Thyroid gland (tissue), 4 donors: ENCODE data around the gene EYA3. TPM values are rescaled to one million over a fixed set of nuclear protein-coding genes. Genes with fewer than 3 reads are reported as not detected.

Source experiments
- DNase-seq, 2 donors: peaks; one replicate each; pipeline ENCODE4 v3.0.0-alpha.2; 2019
- H3K27ac ChIP-seq, 3 donors: fragments of 200-600 bp; sonication (generic); 1 replicate in 2 of 3; 2 replicates in 1 of 3; pipeline ENCODE4 v1.5.1; 2016 to 2019; ENCODE audit warnings: mild to moderate bottlenecking in 1 of 3, moderate library complexity in 1 of 3
- H3K27me3 ChIP-seq: fragments of 200-600 bp; sonication (generic); one replicate; pipeline ENCODE4 v1.5.1; 2019
- H3K36me3 ChIP-seq, 2 donors: fragments of 200-600 bp; sonication (generic); one replicate each; pipeline ENCODE4 v1.5.1; 2016 to 2019
- H3K4me1 ChIP-seq, 2 donors: fragments of 200-600 bp; sonication (generic); one replicate each; pipeline ENCODE4 v1.5.1; 2017 to 2019
- H3K4me3 ChIP-seq, 3 donors: fragments of 200-600 bp; sonication (generic); replicated peaks in 1 of 3; 1 replicate in 2 of 3; 2 replicates in 1 of 3; pipeline ENCODE4 v1.5.1; 2016; ENCODE audit warnings: mild to moderate bottlenecking in 1 of 3
- H3K9me3 ChIP-seq: fragments of 200-600 bp; sonication (generic); one replicate; pipeline ENCODE4 v1.5.1; 2017
- POLR2A ChIP-seq, 2 donors: fragments of 450-650 bp; IDR thresholded peaks; one replicate each; pipeline ENCODE4 v1.6.1; 2017; ENCODE audit warnings: antibody characterized with exemption in 2 of 2, mild to moderate bottlenecking in 2 of 2, moderate library complexity in 1 of 2
- WGBS, 2 donors: methylation state at CpG; one replicate each; pipeline ENCODE4 v1.1.5; 2017; 5-methylcytosine and 5-hydroxymethylcytosine counted together
- intact Hi-C: fragments of 100-400 bp; cut with DNase I; formaldehyde crosslinking; loops from one replicate; pipeline ENCODE4 v1.15.1; 2023
- total RNA-seq, 4 donors: library from RNA; depleted of rRNA; stranded (reverse); fragments of >200 nt; gene quantifications; one replicate each; pipeline ENCODE4 v1.2.3, GENCODE V29; 2016
- TF ChIP-seq, protein P1 (sequence below), 6 experiments: fragments of 200-600 bp in 3 of 6; fragments of 450-650 bp in 3 of 6; sonication (generic) in 3 of 6; IDR thresholded peaks; one replicate each; pipeline ENCODE4 v1.5.1; 2016 to 2019; ENCODE audit warnings: antibody characterized with exemption in 6 of 6, mild to moderate bottlenecking in 2 of 6, inconsistent platforms in 1 of 6, moderate library complexity in 1 of 6

The EYA3 gene
- total RNA-seq, 4 donors from 2014 or later = 19.3 to 27.7 (median 20.0) TPM

DNA sequence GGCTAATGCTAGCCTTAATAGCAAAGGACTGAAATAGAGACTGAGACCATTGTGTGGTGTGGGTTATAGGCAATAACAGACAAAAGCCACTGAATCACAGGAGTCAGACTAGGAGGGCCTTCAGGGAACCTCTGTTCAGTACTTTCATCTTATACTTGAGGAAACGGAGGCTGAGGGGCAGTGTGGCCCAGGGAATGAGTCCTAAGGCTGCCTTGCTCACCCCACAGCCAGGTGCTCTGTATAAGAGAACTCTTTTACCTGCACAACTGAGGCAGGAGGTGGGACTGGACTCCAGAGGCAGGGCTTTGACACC is 150.9 kb downstream of the EYA3 start:
- Histone ChIP-seq H3K4me1 (peaks cover 6 to 13% of the 10 kb centered on the region in 2 donors), H3K27ac (no peak overlapping the region), H3K9me3 (no peaks in the 10 kb centered on the region), H3K27me3 (no peaks in the 10 kb centered on the region), H3K36me3 (no peaks in the 10 kb centered on the region), H3K4me3 (no peak overlapping the region)
- intact Hi-C loops = no loop called here
- TF ChIP-seq POLR2A (IDR thresholded peaks at IDR 0.05) = no peak
- TF ChIP-seq, protein P1, sequence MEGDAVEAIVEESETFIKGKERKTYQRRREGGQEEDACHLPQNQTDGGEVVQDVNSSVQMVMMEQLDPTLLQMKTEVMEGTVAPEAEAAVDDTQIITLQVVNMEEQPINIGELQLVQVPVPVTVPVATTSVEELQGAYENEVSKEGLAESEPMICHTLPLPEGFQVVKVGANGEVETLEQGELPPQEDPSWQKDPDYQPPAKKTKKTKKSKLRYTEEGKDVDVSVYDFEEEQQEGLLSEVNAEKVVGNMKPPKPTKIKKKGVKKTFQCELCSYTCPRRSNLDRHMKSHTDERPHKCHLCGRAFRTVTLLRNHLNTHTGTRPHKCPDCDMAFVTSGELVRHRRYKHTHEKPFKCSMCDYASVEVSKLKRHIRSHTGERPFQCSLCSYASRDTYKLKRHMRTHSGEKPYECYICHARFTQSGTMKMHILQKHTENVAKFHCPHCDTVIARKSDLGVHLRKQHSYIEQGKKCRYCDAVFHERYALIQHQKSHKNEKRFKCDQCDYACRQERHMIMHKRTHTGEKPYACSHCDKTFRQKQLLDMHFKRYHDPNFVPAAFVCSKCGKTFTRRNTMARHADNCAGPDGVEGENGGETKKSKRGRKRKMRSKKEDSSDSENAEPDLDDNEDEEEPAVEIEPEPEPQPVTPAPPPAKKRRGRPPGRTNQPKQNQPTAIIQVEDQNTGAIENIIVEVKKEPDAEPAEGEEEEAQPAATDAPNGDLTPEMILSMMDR (IDR thresholded peaks at IDR 0.05) = no peak
- 75 to 78% methylated on average over 1 of the region's 1 CpG for WGBS, 2 donors
- no peak for DNase-seq

GRCh38 chr1:27936370-27936769 is 152.0 kb downstream of the EYA3 start:
- Histone ChIP-seq H3K36me3 (no peaks in the 10 kb centered on the region), H3K9me3 (no peaks in the 10 kb centered on the region), H3K27me3 (no peaks in the 10 kb centered on the region), H3K4me1 (peaks cover 6 to 13% of the 10 kb centered on the region in 2 donors), H3K27ac (no peak overlapping the region), H3K4me3 (no peak overlapping the region)
- TF ChIP-seq POLR2A (IDR thresholded peaks at IDR 0.05) = no peak
- TF ChIP-seq, protein P1 (IDR thresholded peaks at IDR 0.05) = no peak
- intact Hi-C loops = no loop called here
- WGBS, 2 donors = 72 to 92% methylated on average over 5 of the region's 5 CpGs
- no peak for DNase-seq

- no peak for TF ChIP-seq POLR2A (IDR thresholded peaks at IDR 0.05)
- TF ChIP-seq, protein P1 (IDR thresholded peaks at IDR 0.05) = no peak
- H3K27me3 ChIP-seq = no peaks in the 10 kb centered on the region
- no peaks in the 10 kb centered on the region for H3K9me3 ChIP-seq
- DNase-seq = peak; percentile 31 to 45
- intact Hi-C loops = no loop called here
- H3K36me3 ChIP-seq = no peaks in the 10 kb centered on the region
- peak overlapping the region in 2 of 3 donors; percentile 9 to 60 for H3K27ac ChIP-seq
- H3K4me1 ChIP-seq = peaks cover 6 to 13% of the 10 kb centered on the region in 2 donors
- peak overlapping the region in 2 of 3 donors; percentile 20 to 21 for H3K4me3 ChIP-seq
- 29 to 46% methylated on average over 8 of the region's 8 CpGs for WGBS, 2 donors
These were observed 152.7 kb downstream of the EYA3 start for GRCh38 chr1:27935721-27936120.

DNA sequence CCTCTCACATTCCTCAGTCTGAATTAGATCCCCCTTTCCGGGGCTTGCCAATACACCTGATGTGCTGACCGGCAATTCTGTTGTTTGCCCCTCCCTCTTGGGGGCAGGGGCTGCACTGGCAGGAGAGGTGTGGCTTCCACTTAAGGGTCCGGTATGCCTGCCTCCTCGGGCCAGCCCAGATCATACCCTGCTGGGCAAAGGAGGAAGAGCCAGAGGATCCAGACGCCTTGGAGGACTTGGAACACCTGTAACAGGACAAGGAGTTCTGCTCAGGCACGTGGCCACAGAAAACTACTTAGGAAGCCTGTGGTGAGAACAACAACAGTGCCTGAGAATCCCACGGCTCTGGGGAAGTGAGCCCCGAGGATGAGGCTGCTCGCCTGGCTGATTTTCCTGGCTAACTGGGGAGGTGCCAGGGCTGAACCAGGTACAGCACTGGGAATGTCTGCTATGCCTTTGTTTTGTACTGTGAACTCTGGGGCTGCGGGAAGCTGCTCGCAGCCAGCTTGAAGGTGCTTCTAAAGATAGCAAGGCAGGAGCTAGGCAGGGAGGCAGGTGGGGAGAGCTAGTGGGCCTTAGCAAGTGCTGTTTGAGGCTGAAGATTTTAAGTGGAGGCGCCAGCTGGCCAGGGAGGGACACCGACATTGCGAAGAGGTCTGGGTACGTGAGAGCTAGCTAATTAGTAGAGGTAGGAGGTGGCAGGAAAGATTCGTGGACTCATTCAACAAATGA is 153.4 kb downstream of the EYA3 start, which contains the start of gene SMPDL3B:
Gene SMPDL3B (plus strand): TSS at position 183 of the 732 bp plus-strand sequence. CDS start 184 bp downstream, at position 367.
- Histone ChIP-seq H3K4me1 (peaks cover 6 to 13% of the 10 kb centered on the region in 2 donors), H3K27ac (peak within 1 kb of the TSS; percentile 9 to 69 (median 60)), H3K4me3 (peak within 1 kb of the TSS in 2 of 3 donors; percentile 20 to 21), H3K27me3 (no peaks in the 10 kb centered on the region), H3K9me3 (no peaks in the 10 kb centered on the region), H3K36me3 (no peaks in the 10 kb centered on the region)
- peak in 1 of 2 donors; percentile 86 for TF ChIP-seq POLR2A (IDR thresholded peaks at IDR 0.05)
- TF ChIP-seq, protein P1 (IDR thresholded peaks at IDR 0.05) = peak in 5 of 6 experiments; percentile 24 to 53 (median 40)
- intact Hi-C loops = no loop called here
- peak; percentile 92 to 96 for DNase-seq
- 1 to 4% methylated on average over 11 to 14 of the region's 16 CpGs for WGBS, 2 donors

- Histone ChIP-seq H3K9me3 (no peaks in the 10 kb centered on the region), H3K4me3 (no peak overlapping the region), H3K36me3 (no peaks in the 10 kb centered on the region), H3K27ac (no peak overlapping the region), H3K27me3 (no peaks in the 10 kb centered on the region), H3K4me1 (peaks cover 6 to 11% of the 10 kb centered on the region in 2 donors)
- intact Hi-C loops = no loop called here
- no peak for DNase-seq
- TF ChIP-seq POLR2A (IDR thresholded peaks at IDR 0.05) = no peak
- TF ChIP-seq, protein P1 (IDR thresholded peaks at IDR 0.05) = no peak
- 76 to 79% methylated on average over 4 of the region's 4 CpGs for WGBS, 2 donors
These were observed 156.7 kb downstream of the EYA3 start for GRCh38 chr1:27931759-27932158.
